Right hindlimb (tissue), 1 donor: ENCODE data around the gene SSNA1.

Experiments used
- DNase-seq: peaks from one replicate; pipeline ENCODE4 v3.0.0-alpha.2; 2018

SSNA1 gene

GRCh38 chr9:137156567-137157375 is 31.7 kb upstream of the SSNA1 start:
- DNase-seq: no peak

DNA sequence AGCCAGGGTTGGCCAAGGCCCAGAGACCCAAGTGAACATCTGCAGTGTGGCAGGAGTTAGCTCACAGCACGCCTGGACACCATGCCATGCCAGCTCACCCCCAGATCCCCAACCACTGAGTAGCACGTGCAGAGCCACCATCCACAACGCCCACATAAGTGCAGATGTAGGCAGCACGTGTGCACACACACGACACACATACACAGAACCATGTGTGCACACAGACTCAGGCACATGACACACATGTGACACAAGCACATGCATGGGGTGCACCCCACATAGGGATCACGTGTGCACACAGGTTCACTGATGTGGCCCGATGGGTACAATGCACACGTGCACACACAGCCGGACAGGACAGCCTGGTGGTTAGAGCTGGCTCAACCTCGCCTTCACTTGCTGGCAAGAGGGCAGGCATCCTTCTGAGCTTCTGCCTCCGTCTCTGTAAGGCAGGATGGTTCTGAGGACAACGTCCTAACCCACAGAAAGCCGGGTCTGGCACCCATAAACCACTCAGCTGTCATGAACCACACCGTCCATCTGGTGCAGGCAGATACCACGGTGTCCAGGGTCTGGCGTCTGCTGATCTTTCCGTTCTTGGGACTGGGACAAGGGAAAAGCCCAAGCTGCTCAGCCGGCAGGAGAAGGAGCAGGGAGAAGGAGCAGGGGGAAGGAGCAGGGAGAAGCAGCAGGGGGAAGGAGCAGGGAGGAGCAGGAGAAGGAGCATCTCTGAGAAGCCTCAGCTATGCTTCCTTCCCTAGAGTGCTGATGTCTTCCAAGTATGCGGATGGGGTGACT is 30.7 kb upstream of the SSNA1 start:
- DNase-seq: no peak

DNA sequence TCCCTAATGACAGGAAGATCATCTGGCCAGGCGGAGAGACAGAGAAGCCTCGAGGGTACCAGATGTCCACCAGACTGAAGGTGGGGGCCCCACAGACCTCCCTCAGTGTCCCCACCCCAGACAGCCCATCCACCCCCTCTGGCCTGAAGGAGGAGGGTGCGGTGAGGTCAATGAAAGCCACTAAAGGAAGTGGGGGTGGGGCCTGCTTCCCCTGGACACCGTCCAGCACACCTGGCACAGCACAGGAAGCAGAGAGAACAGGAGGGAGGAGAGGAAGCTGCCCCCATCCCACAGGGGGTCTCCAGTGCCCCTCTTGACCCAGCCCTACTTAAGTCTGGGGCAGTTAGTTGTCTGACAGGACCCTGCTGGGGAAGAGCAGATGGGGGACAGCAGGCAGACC is 29.9 kb upstream of the SSNA1 start:
- DNase-seq: no peak

DNA sequence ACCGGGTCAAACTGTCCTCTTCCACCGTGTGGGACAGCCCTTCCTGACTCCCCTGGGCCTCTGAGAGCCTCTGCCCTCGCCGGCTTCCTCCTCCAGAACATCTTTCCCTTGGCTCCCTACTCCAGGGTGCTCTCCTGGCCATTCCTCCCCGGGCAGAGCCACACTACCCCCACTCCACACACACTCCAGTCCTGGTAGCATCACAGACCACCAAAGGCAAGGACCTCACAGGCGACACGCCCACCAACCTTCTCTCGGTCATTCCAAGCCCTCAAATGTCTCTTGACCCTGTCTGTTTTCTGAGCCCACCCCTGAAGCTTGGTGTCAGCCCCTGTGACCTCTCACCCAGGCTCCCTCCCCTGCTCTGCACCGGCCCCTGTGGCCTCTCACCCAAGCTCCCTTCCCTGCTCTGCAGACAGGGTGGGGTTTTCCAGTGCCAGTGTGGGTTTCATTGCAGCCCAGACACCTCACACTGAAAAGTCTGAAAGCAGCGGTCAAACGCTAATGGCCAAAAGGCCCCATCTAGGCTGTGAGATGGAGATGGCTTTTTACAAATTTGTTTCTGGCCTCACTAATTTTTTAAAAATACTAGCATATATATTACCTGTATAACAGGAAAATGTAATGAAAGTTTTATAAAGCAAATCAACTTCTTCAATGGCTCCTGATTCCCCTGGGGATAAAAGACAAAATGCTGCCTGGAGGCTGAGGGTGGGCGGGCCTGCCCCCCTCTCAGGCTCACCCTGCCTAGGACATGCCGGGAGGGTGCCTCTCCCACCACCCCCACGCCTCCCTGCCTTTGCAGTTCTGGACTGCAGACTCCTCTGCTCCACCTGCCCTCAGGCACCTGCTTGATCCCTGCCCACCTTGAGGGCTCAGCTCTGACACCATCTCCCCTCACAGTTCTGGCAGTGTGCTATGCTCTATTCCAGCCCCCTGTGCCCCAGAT is 29.1 kb upstream of the SSNA1 start:
- DNase-seq: no peak

- no peak for DNase-seq
Measured at GRCh38 chr9:137160054-137160425, 28.4 kb upstream of the SSNA1 start.

DNA sequence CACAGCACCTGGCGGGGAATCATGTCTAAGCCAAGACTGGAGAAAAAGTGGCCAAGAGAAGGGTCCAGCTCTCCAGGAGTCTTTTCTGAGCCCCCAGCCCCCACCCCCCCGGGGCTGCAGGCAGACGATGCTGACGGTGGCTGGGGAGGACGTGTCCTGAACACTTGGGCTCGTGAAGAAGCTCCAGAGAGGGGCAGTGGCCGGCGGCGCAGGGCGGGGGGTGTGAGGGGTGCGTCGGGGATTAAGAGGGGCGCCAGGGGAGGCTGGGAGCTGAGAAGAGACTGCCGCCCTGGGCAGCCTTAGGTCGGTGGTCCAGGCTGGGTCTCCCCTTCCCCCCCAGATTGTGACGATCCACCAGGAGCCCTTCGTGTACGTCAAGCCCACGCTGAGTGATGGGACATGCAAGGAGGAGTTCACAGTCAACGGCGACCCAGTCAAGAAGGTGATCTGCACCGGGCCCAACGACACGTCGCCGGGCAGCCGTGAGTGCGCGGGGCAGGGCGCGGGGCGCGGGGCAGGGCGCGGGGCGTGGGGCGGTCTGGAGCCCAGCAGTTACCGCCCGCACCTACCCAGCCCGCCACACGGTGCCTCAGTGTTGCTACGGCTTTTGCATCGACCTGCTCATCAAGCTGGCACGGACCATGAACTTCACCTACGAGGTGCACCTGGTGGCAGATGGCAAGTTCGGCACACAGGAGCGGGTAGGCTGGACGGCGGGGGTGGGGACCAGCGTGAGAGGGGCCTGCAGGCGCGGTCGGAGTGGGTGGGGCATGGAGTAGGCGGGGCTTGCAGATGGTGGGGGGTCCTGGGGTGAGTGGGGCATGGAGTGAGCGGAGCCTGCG is 27.5 kb upstream of the SSNA1 start:
- no peak for DNase-seq

- DNase-seq: no peak
Measured at GRCh38 chr9:137161558-137162486, 26.7 kb upstream of the SSNA1 start.

DNA sequence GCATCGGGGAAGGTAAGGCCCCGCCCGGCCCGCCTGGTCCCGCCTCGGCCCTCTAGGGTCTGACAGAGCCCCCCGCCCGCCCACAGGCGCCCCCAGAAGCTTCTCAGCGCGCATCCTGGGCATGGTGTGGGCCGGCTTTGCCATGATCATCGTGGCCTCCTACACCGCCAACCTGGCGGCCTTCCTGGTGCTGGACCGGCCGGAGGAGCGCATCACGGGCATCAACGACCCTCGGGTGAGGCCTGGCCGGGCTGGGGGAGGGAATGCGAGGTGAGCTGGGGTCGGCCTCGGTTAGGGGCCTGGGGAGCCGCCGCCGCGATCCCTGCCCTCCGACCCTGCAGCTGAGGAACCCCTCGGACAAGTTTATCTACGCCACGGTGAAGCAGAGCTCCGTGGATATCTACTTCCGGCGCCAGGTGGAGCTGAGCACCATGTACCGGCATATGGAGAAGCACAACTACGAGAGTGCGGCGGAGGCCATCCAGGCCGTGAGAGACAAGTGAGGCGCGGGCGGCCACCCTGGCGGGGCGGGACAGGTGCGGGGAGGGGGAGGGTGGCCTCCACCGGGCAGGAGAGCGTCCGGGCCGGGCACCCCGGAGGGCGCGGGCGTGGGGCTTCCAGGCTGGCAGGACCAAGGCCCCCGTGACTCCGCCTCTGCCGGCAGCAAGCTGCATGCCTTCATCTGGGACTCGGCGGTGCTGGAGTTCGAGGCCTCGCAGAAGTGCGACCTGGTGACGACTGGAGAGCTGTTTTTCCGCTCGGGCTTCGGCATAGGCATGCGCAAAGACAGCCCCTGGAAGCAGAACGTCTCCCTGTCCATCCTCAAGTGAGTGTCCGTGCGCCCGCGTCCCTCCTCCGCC is 25.7 kb upstream of the SSNA1 start:
- DNase-seq: no peak

DNA sequence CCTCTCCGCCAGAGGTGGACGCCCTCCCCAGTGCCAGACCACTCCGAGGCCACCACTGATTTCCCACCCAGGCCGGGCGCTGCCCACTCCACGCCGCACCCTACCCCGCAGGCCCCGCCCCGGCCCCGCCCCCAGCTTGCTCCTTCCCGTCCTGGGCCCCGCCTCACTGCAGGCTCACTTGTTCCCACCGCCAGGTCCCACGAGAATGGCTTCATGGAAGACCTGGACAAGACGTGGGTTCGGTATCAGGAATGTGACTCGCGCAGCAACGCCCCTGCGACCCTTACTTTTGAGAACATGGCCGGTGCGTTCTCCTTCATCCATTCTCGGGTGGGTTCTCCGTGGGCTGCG is 25.1 kb upstream of the SSNA1 start:
- no peak for DNase-seq

- no peak for DNase-seq
Measured at GRCh38 chr9:137163805-137164204, 24.7 kb upstream of the SSNA1 start.

GRCh38 chr9:137164370-137165249 is 23.9 kb upstream of the SSNA1 start:
- DNase-seq: no peak

DNA sequence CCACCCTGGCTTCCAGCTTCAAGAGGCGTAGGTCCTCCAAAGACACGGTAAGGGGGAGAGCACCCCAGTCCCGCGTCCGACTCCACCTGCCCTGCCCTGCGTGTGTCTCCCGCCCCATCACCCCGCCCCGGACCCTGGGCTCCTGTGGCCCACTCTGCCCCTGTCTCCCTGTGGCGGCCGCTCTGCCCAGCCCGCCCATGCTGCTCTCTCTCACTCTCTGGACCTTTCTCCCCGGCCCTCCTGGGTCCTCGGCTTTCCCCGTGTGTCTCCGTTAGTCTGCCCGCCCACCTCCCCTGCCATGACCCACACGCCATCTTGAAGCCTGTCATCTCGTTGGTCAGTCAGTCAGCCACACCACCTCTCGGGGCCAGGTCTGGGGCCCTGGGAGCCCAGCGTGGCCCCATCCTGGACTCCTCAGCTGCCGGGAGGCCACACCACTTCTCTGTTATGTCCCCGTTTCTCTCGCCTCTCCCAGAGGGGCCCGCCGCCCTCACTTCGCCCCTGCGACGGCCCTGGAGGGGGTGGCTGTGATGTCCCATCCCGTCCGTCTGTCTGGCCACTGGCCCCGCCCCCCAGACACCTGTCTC is 23.1 kb upstream of the SSNA1 start:
- DNase-seq: no peak

DNA sequence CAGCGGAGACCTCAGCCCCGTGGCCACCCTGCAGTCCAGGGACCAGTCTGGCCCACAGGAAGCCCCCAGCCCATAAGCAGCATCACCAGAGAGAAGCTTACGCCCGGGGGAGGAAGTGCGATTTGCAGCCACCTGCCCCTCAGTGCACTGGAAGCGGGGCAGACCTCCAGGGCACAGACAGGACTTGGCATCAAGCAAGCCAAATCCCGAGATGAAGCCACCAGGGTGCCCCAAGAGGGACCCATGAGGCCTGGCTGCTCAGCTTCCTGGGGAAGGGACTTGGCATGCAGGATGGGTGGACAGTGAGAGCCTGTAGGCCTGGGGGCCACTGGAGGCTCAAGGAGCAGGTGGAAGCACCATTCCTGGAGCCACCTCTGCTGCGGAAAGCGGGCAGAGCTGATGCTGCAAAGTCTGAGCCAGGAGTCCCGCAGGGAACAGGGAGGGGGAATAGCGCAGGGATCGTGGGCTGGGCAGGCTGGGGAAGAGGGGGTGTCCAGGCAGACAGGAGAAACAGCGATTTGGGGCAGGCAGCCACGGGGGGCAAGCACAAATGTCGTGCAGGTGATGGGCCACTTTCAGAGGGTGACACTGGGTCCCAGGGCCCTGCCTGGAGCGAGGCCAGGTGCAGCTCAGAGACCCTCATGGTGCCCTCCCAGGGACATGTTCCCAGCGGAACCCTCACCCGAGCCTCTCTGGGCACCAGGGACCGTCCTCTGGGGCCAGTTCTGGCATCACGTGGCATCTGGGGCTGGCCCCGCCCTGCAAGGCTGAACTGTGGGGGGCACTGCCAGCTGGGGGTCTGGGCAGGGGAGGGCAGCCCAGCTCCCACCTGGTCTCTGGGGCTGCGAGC is 21.9 kb upstream of the SSNA1 start:
- DNase-seq: no peak

- DNase-seq: no peak
Measured at GRCh38 chr9:137167277-137167746, 21.2 kb upstream of the SSNA1 start.

DNA sequence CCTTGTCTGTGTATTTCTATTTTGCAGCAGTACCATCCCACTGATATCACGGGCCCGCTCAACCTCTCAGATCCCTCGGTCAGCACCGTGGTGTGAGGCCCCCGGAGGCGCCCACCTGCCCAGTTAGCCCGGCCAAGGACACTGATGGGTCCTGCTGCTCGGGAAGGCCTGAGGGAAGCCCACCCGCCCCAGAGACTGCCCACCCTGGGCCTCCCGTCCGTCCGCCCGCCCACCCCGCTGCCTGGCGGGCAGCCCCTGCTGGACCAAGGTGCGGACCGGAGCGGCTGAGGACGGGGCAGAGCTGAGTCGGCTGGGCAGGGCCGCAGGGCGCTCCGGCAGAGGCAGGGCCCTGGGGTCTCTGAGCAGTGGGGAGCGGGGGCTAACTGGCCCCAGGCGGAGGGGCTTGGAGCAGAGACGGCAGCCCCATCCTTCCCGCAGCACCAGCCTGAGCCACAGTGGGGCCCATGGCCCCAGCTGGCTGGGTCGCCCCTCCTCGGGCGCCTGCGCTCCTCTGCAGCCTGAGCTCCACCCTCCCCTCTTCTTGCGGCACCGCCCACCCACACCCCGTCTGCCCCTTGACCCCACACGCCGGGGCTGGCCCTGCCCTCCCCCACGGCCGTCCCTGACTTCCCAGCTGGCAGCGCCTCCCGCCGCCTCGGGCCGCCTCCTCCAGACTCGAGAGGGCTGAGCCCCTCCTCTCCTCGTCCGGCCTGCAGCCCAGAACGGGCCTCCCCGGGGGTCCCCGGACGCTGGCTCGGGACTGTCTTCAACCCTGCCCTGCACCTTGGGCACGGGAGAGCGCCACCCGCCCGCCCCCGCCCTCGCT is 20.5 kb upstream of the SSNA1 start:
- no peak for DNase-seq

DNA sequence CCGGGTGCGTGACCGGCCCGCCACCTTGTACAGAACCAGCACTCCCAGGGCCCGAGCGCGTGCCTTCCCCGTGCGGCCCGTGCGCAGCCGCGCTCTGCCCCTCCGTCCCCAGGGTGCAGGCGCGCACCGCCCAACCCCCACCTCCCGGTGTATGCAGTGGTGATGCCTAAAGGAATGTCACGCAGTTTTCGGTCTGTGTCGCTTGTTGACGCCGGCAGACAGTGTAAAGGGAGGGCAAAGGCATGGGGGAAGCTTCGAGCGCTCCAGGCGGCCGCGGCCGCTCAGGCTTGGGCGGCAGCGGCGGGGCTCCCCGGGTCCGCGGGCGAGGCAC is 19.9 kb upstream of the SSNA1 start:
- no peak for DNase-seq
